Hepatocyte (in vitro differentiated cells): Measurements from ENCODE around the gene ADTRP.

ENCODE experiments used
- EZH2 ChIP-seq: fragments of 200-600 bp; sonication (generic); IDR thresholded peaks from 2 replicates; pipeline ENCODE4 v1.6.1; 2016; ENCODE audit warnings: antibody characterized with exemption, mild to moderate bottlenecking, borderline replicate concordance
- EZH2phosphoT487 ChIP-seq: fragments of 200-600 bp; sonication (generic); IDR thresholded peaks from one replicate; pipeline ENCODE4 v1.6.1; 2018; ENCODE audit warnings: antibody characterized with exemption, mild to moderate bottlenecking, low read depth, moderate library complexity; ENCODE audit not compliant: unreplicated experiment, severe bottlenecking
- TF ChIP-seq, protein P1 (sequence below): fragments of 200-600 bp; sonication (generic); IDR thresholded peaks from 2 replicates; pipeline ENCODE4 v1.5.1; 2016; ENCODE audit warnings: antibody characterized with exemption, mild to moderate bottlenecking; ENCODE audit not compliant: poor library complexity

DNA sequence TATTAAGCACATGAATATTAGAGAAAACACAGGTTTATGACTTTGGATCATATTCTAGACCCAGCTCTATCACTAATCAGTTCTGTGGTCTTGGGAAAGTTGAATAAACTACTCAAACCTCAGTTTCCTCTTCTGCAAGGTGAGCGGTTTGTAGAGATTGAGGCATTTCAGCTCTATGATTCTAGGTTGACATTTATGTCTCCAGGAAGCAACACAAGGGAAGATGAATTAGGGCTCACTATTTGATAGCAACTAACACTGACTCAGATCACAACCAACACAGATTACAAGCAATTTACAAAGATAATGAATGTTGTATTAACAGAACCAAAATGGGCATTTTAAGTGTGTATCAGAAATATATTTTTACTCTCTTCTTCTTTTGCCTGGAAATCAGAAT lies 21.9 kb downstream of the ADTRP start:
- TF ChIP-seq, protein P1, sequence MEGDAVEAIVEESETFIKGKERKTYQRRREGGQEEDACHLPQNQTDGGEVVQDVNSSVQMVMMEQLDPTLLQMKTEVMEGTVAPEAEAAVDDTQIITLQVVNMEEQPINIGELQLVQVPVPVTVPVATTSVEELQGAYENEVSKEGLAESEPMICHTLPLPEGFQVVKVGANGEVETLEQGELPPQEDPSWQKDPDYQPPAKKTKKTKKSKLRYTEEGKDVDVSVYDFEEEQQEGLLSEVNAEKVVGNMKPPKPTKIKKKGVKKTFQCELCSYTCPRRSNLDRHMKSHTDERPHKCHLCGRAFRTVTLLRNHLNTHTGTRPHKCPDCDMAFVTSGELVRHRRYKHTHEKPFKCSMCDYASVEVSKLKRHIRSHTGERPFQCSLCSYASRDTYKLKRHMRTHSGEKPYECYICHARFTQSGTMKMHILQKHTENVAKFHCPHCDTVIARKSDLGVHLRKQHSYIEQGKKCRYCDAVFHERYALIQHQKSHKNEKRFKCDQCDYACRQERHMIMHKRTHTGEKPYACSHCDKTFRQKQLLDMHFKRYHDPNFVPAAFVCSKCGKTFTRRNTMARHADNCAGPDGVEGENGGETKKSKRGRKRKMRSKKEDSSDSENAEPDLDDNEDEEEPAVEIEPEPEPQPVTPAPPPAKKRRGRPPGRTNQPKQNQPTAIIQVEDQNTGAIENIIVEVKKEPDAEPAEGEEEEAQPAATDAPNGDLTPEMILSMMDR: no peak
- TF ChIP-seq EZH2phosphoT487: no peak
- no peak for TF ChIP-seq EZH2
